ENCODE measurements around the gene TMEM82. TPM values are rescaled to one million over a fixed set of nuclear protein-coding genes. Genes with fewer than 3 reads are reported as not detected.

TMEM82 gene
- total and polyA plus RNA-seq, 9 of the 15 experiments (the other 6 are each of a cell fraction or from before 2014, with no cell fraction given), result not detected

- Histone ChIP-seq H3K4me3 (no peak overlapping the region), H3K9me1 (ENCODE audit: control insufficient read depth, insufficient read depth, low read length) (no peaks in the 10 kb centered on the region), H4K20me1 (replicated peaks; ENCODE audit: control insufficient read depth, insufficient read depth, low read length) (no peaks in the 10 kb centered on the region; the same call in none of the 2 replicates), H3K79me2 (ENCODE audit: control insufficient read depth, insufficient read depth, low read length) (no peaks in the 10 kb centered on the region), H3K4me2 (ENCODE audit: insufficient read depth, low read length) (no peak overlapping the region), H3K27ac (ENCODE audit: extremely low read depth, low read depth, low read length) (no peak overlapping the region), H2AFZ (ENCODE audit: low read depth, low read length) (no peak overlapping the region), H3K9ac (ENCODE audit: insufficient read depth in 1 of 2, low read depth in 2 of 2, low read length in 2 of 2) (peak overlapping the region in 1 of 2 experiments; percentile 61; a peak in 2 of 4 replicates), H3K27me3 (ENCODE audit: control insufficient read depth in 2 of 2, insufficient read depth in 2 of 2, low read length in 2 of 2) (no peaks in the 10 kb centered on the region), H3K4me1 (replicated peaks in 1 of 2; ENCODE audit: control insufficient read depth in 2 of 2, insufficient read depth in 2 of 2, low read length in 2 of 2) (peaks cover 3 to 66% of the 10 kb centered on the region in 2 experiments; a peak in 4 of 5 replicates), H3K9me3 (replicated peaks; ENCODE audit: control insufficient read depth, insufficient read depth, low read depth, low read length) (no peaks in the 10 kb centered on the region), H3K36me3 (ENCODE audit: control insufficient read depth, insufficient read depth, low read length) (peaks cover 30% of the 10 kb centered on the region; the same call in 2 of the 3 replicates)
- no TSS peak for BruUV-seq (replicated peaks)
- 25% methylated on average over 5 of the region's 6 CpGs for WGBS (ENCODE audit: insufficient coverage, low coverage, missing lambda C conversion rate)
- TF ChIP-seq HNRNPLL (IDR thresholded peaks at IDR 0.05; ENCODE audit: low read depth, low read length, poor library complexity, severe bottlenecking) (no peak), NCOA4 (IDR thresholded peaks at IDR 0.05; ENCODE audit: partially characterized antibody) (no peak), ETS1 (conservative IDR thresholded peaks at IDR 0.05; ENCODE audit: control insufficient read depth, low read depth, low read length) (no peak), ZNF253 (CRISPR knock-in tag; conservative IDR thresholded peaks at IDR 0.05) (no peak)
- in situ Hi-C loops (cut with MboI) (no loop called here), intact Hi-C loops (cut with micrococcal nuclease) (no loop called here)
- ChIA-PET POLR2A (interaction anchor here (0.6 to 2.2 kb wide), 10 partner anchors 10 to 886 kb away, joined by 3 to 8 read pairs (median 4); no protein-coding TSS in a partner anchor), CTCF (ENCODE audit: low intra/inter-chr PET ratio) (no interaction called here)
- DNase-seq (ENCODE audit: extremely low read depth in 1 of 4, low spot score in 3 of 4), result no peak
- no peak for ATAC-seq
- no peak for FAIRE-seq
Measured at GRCh38 chr1:15736892-15737261, 5.4 kb upstream of the TMEM82 start.
